Activated CD4-positive, alpha-beta T cell treated with anti-CD3 and anti-CD28 coated beads, Interleukin-2, amount 10 ng/mL, durations not matched to agents 24 days and 14 days (primary cell): ENCODE results near the gene C1orf21. TPM values are rescaled to one million over a fixed set of nuclear protein-coding genes. Genes with fewer than 3 reads are reported as not detected.
"Not testable (repeated sequence)": the region's sequence is repeated elsewhere in the genome, so short reads cannot be mapped to it uniquely, and the experiment has no call there.

Source experiments
- DNase-seq: peaks from one replicate; pipeline ENCODE4 v3.0.0; 2022
- H3K27ac Mint-ChIP-seq: one replicate; pipeline ENCODE4 v1.8.0; 2022; ENCODE audit warnings: mild to moderate bottlenecking, mixed read lengths
- H3K27me3 Mint-ChIP-seq: one replicate; pipeline ENCODE4 v1.8.0; 2022; ENCODE audit warnings: mixed read lengths
- H3K36me3 Mint-ChIP-seq: one replicate; pipeline ENCODE4 v1.8.0; 2022; ENCODE audit warnings: low read depth, mild to moderate bottlenecking, mixed read lengths
- H3K4me1 Mint-ChIP-seq: one replicate; pipeline ENCODE4 v1.8.0; 2021; ENCODE audit warnings: mixed read lengths
- H3K4me3 Mint-ChIP-seq: one replicate; pipeline ENCODE4 v1.8.0; 2022; ENCODE audit warnings: mild to moderate bottlenecking, moderate library complexity, mixed read lengths
- H3K9me3 Mint-ChIP-seq: one replicate; pipeline ENCODE4 v1.8.0; 2021; ENCODE audit warnings: mixed read lengths
- intact Hi-C: fragments of 100-400 bp; cut with micrococcal nuclease; formaldehyde crosslinking; loops from one replicate; pipeline ENCODE4 v1.15.1; 2023
- total RNA-seq: library from RNA; stranded (reverse); gene quantifications from 2 replicates; pipeline ENCODE4 v1.2.3, GENCODE V29; 2022

C1orf21 gene
- total RNA-seq, 1 donor from 2014 or later, result 2.5 TPM

DNA sequence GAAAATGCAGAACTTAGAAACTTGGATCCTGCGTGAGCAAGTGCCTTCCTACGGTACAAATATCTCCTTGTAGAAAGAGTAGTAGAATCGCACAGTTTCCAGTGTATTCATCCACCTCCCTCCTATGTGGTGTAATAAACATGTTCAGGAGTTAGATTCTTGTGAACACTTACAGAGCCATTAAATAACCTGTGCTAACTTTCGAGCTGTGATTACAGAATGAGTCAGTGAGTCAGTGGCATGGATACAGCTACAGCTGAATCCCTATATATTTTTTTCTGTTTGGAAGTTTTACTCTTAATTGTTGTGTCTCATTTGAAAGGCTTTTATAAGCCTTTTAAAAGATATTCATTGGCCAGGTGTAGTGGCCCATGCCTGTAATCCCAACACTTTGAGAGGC lies 219.1 kb downstream of the C1orf21 start:
- H3K27me3 Mint-ChIP-seq, result peaks cover 4% of the 10 kb centered on the region
- no peak overlapping the region for H3K27ac Mint-ChIP-seq
- DNase-seq, result no peak
- no peaks in the 10 kb centered on the region for H3K4me1 Mint-ChIP-seq
- intact Hi-C loops, result no loop called here
- no peaks in the 10 kb centered on the region for H3K9me3 Mint-ChIP-seq
- H3K4me3 Mint-ChIP-seq, result no peak overlapping the region
- no peaks in the 10 kb centered on the region for H3K36me3 Mint-ChIP-seq

- Mint-ChIP-seq H3K4me1 (no peaks in the 10 kb centered on the region), H3K27me3 (peaks cover 4% of the 10 kb centered on the region)
These were observed 220.0 kb downstream of the C1orf21 start for GRCh38 chr1:184606786-184607185.

DNA sequence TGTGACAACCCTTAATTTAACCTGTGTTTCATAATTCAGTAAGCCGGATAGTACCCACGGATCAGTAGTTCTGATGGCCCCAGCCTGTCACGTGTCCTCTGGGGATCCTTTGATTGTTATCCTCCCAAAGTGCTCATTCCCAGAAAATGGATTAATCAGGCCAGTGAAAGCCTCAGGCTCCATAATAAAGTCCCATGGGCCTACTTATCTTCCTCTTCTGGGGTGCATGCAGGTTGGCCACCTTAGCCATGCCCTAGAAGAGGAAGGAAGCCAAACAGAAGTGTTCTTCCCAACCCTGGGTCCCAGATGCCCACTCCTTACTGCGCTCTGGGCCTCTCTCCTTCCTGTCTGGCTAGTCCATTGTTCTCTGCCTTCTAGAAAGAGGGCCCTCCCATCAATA lies 221.8 kb downstream of the C1orf21 start:
- Mint-ChIP-seq H3K27ac (no peak overlapping the region), H3K27me3 (peaks cover 4% of the 10 kb centered on the region), H3K4me1 (no peaks in the 10 kb centered on the region), H3K4me3 (no peak overlapping the region), H3K36me3 (no peaks in the 10 kb centered on the region), H3K9me3 (no peaks in the 10 kb centered on the region)
- intact Hi-C loops, result no loop called here
- DNase-seq, result no peak

More at GRCh38 chr1:184606786-184607185, 220.0 kb downstream of the C1orf21 start:
- no peak for DNase-seq
- no peaks in the 10 kb centered on the region for H3K9me3 Mint-ChIP-seq
- no peak overlapping the region for H3K27ac Mint-ChIP-seq
- intact Hi-C loops, result no loop called here
- no peak overlapping the region for H3K4me3 Mint-ChIP-seq
- no peaks in the 10 kb centered on the region for H3K36me3 Mint-ChIP-seq

DNA sequence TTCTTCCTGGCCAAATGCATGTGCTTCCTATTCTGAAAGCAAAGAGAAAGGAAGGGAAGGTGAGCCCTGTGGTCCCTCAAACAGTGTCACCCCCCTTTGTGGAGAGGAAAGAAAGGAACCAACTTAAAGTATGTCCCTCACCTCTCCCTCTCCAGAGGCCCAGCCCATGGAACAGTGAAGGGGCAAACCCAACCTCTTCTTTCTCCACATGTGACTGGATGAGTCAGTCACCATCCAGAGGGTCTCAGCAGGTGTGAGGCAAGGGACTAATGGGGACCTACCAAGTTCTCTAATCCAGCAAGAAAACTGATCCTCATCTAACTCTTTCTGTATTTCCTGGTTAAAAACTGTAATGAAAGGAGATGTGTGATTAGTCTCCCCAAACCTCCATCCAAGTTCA lies 222.2 kb downstream of the C1orf21 start:
- H3K4me1 Mint-ChIP-seq, result no peaks in the 10 kb centered on the region
- H3K4me3 Mint-ChIP-seq, result no peak overlapping the region
- H3K27ac Mint-ChIP-seq, result no peak overlapping the region
- H3K27me3 Mint-ChIP-seq, result peaks cover 4% of the 10 kb centered on the region
- no peaks in the 10 kb centered on the region for H3K36me3 Mint-ChIP-seq
- DNase-seq, result no peak
- intact Hi-C loops, result no loop called here
- no peaks in the 10 kb centered on the region for H3K9me3 Mint-ChIP-seq

DNA sequence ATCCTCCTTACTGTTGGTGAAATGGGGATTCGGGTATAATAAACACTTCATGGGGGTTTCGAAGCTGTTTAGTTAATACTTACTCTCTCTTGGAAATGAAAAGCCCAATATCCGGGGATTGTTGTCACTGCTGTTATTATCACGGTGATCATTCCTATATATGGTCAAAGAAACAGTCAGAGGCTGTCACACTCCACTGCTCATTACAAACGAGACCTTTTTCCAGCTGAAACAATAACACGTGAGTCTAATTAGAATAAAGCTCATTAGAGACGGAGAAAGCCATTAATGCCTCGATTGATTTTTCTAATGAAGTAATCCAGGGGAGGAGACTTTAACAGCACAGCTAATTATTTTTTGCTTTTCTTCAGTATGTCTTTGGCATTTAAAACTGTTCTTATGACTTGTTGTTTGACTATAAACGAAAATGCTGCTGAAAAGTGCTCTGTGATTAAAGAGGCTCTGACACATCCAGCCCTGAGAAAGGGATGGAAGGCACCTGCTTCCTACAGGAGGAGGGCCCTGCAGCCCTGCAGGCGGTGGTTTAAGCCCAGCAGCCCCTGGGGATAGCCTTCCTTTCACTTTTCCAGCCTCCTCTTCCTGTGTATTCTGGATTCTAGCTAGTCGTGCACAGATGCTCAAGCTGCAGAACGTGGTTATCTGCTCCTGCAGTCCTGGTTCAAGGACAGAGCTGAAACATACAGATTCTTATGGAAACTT lies 224.2 kb downstream of the C1orf21 start:
- no peak overlapping the region for H3K4me3 Mint-ChIP-seq
- peaks cover 4% of the 10 kb centered on the region for H3K27me3 Mint-ChIP-seq
- intact Hi-C loops, result no loop called here
- H3K9me3 Mint-ChIP-seq, result no peaks in the 10 kb centered on the region
- no peaks in the 10 kb centered on the region for H3K36me3 Mint-ChIP-seq
- H3K27ac Mint-ChIP-seq, result no peak overlapping the region
- DNase-seq, result no peak
- no peaks in the 10 kb centered on the region for H3K4me1 Mint-ChIP-seq

- H3K4me1 Mint-ChIP-seq, intact Hi-C loops, H3K27ac Mint-ChIP-seq, DNase-seq, H3K4me3 Mint-ChIP-seq, H3K36me3 Mint-ChIP-seq, H3K9me3 Mint-ChIP-seq, H3K27me3 Mint-ChIP-seq: not testable (repeated sequence)
These were observed 225.4 kb downstream of the C1orf21 start for GRCh38 chr1:184612229-184612628.

DNA sequence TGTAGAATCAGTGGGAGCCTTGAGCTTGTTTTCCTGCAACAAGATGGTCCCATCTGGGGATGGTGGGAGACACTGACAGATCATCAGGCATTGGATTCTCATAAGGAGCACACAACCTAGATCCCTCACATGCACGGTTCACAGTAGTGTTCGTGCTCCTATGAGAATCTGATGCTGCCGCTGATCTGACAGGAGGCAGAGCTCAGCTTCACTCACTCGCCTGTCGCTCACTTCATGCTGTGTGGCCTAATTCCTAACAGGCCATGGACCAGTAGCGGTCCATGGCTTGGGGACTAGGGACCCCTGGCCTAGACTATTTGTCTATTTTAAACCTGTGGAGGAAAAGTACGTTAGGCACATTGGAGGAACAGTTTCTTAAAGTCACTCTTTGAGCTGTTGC lies 227.8 kb downstream of the C1orf21 start:
- Mint-ChIP-seq H3K36me3 (no peaks in the 10 kb centered on the region), H3K4me3 (no peak overlapping the region), H3K9me3 (no peaks in the 10 kb centered on the region), H3K4me1 (no peaks in the 10 kb centered on the region), H3K27ac (no peak overlapping the region), H3K27me3 (peaks cover 2% of the 10 kb centered on the region)
- intact Hi-C loops, result no loop called here
- DNase-seq, result no peak

DNA sequence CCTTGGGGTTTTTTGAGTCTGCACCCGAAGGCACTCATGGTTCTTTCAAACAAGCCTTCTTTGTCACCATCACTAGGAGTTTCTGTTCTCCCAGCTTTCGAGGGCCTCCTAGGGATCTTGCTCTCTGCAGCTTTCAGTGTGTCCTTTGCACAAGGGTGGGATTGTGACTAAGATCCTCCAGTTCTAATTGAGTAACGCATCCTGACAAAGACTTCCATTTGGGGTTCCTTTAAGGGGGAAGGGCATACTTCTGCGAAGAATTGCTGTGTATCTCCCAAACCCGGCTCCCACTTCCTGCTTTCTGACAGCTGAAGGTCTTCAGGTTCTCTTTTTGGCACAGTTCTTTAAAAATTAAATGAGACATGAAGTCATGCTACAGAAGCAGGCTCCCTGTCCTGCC lies 228.5 kb downstream of the C1orf21 start:
- H3K27me3 Mint-ChIP-seq, result peaks cover 2% of the 10 kb centered on the region
- no peak overlapping the region for H3K4me3 Mint-ChIP-seq
- no peak for DNase-seq

DNA sequence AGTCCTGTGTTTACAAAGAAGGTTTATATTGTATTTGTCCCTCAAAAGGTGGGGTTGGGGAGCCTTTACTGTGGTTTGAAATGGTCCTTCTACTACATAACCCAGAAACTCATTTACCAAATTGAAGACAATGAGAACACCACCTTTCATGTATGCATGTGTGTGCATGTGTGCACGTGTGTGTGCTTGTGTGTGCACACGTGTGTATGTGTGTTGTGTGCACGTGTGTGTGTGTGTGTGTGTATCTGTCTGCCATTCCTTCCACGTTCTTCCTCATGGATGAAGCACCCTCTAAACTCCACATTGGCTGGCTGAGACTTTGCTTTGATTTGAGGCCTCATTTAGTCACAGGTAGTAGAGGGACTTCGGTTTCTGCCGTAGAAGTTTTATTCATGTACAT lies 229.7 kb downstream of the C1orf21 start:
- Mint-ChIP-seq H3K4me3 (no peak overlapping the region), H3K4me1 (no peaks in the 10 kb centered on the region), H3K36me3 (no peaks in the 10 kb centered on the region), H3K27me3 (peaks cover 2% of the 10 kb centered on the region), H3K27ac (no peak overlapping the region), H3K9me3 (no peaks in the 10 kb centered on the region)
- intact Hi-C loops, result no loop called here
- DNase-seq, result no peak

More for the DNA sequence above, 228.5 kb downstream of the C1orf21 start:
- Mint-ChIP-seq H3K4me1 (no peaks in the 10 kb centered on the region), H3K36me3 (no peaks in the 10 kb centered on the region), H3K27ac (no peak overlapping the region), H3K9me3 (no peaks in the 10 kb centered on the region)
- intact Hi-C loops, result no loop called here

DNA sequence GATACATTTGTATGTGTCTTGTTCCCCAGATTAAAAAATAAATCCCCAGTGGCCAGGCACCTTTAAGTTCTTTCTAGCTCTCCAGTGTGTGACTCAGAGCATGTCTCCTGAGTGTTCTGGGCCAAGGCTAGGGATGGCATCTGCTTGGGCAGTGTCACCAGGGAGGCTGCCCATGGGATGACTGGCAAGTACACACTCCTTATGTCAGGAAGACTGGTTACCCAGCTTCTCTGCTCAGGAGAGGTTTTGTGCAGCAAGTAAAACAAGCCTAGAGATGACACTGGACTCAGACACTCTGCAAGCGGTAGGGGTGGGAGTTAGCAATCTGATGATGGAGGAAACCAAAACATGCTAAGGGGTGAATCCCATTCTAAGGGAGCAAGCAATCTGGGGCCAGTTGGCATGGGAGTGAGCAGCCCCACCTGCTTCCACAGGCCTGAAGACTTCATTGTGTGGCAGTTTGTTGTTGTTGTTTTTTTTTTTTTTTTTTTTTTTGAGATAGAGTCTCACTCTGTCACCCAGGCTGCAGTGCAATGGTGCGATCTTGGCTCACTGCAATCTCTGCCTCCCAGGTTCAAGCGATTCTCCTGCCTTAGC lies 230.7 kb downstream of the C1orf21 start:
- intact Hi-C loops, result no loop called here
- H3K27me3 Mint-ChIP-seq, result peaks cover 2% of the 10 kb centered on the region
- no peak overlapping the region for H3K4me3 Mint-ChIP-seq
- no peaks in the 10 kb centered on the region for H3K36me3 Mint-ChIP-seq
- H3K27ac Mint-ChIP-seq, result no peak overlapping the region
- H3K9me3 Mint-ChIP-seq, result no peaks in the 10 kb centered on the region
- no peaks in the 10 kb centered on the region for H3K4me1 Mint-ChIP-seq
- DNase-seq, result no peak

GRCh38 chr1:184618851-184619250 lies 232.0 kb downstream of the C1orf21 start:
- no peak for DNase-seq
- Mint-ChIP-seq H3K4me1 (no peaks in the 10 kb centered on the region), H3K27me3 (peaks cover 2% of the 10 kb centered on the region), H3K36me3 (no peaks in the 10 kb centered on the region), H3K9me3 (no peaks in the 10 kb centered on the region), H3K4me3 (no peak overlapping the region), H3K27ac (no peak overlapping the region)
- intact Hi-C loops, result no loop called here

DNA sequence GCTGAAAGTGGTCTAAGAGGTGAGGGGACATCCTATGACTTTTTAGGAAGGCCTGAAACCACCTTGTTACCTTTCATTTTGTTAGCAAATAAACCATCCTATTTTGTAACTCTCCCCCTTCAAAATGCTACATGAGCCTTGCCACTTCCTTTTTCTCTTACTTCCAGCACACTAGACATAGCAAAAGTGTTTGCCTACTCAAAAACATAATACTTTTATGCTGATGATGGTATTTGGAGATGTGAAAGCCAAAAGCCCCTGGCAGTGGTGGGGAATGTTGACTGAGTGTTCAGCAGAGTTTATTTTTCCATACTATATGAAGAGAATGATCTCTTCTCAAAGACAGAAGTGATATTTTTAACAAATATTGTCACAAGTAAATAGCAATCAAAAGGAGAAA lies 233.6 kb downstream of the C1orf21 start:
- Mint-ChIP-seq H3K36me3 (no peaks in the 10 kb centered on the region), H3K27me3 (peaks cover 4% of the 10 kb centered on the region), H3K4me1 (no peaks in the 10 kb centered on the region), H3K4me3 (no peak overlapping the region), H3K27ac (no peak overlapping the region), H3K9me3 (no peaks in the 10 kb centered on the region)
- intact Hi-C loops, result no loop called here
- no peak for DNase-seq

- Mint-ChIP-seq H3K4me1 (no peaks in the 10 kb centered on the region), H3K9me3 (no peaks in the 10 kb centered on the region), H3K36me3 (no peaks in the 10 kb centered on the region), H3K27ac (no peak overlapping the region), H3K27me3 (peaks cover 4% of the 10 kb centered on the region), H3K4me3 (no peak overlapping the region)
- no peak for DNase-seq
- intact Hi-C loops, result no loop called here
These were observed 234.4 kb downstream of the C1orf21 start for GRCh38 chr1:184621260-184621659.

DNA sequence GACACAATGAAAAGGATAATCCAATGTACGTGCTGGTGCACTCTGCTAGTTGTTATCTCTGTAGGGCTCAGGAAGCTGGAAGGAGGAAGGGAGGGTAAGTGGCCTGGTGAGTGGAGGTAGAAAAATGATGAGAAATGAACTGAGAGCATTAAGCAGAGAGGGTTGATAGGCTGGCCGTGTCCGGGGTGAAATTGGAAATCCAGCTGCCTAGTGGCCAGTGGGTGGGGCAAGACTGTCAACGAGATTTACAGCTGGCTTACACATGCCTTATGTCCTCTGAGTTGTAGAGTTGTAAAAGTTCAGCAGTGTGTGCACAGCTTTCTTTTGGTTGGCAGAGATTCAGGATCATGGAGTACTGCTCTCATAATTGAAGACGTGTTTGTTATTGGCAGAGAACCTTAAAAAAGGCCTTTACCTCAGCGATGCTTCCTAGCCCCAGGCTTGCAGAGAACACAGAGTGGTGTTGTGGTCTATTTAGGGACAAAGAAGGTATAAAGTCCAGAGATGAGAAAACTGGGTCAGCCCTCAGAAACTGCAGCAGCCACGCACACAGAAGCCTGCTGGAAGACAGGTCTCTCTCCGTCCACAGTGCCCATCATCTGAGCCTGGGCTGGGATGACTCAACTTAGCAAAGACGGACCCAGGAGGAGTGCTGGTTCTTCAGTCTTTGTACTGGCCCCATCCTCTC lies 235.5 kb downstream of the C1orf21 start:
- Mint-ChIP-seq H3K4me3 (no peak overlapping the region), H3K27me3 (peaks cover 4% of the 10 kb centered on the region), H3K36me3 (no peaks in the 10 kb centered on the region), H3K27ac (no peak overlapping the region), H3K9me3 (no peaks in the 10 kb centered on the region), H3K4me1 (no peaks in the 10 kb centered on the region)
- intact Hi-C loops, result no loop called here
- DNase-seq, result no peak
